Natural killer cell treated with Interleukin-12 subunit alpha and Interleukin-12 subunit beta and Interleukin-15 and Interleukin-18, amount 100 ng/mL, for 72 hours (primary cell): ENCODE data around the gene RERE. TPM values are rescaled to one million over a fixed set of nuclear protein-coding genes. Genes with fewer than 3 reads are reported as not detected.
"Not testable (repeated sequence)": the region's sequence is repeated elsewhere in the genome, so short reads cannot be mapped to it uniquely, and the experiment has no call there.

Experiments used
- ATAC-seq, 2 donors: fragments of 150-1000 bp; cut with Tn5 transposase in 1 of 2; sonication (Bioruptor Pico), chemical (Tn5 transposase) in 1 of 2; 2 replicates each; pipeline ENCODE4 v1.10.0; 2021
- DNase-seq: peaks from one replicate; pipeline ENCODE4 v3.0.0; 2022; ENCODE audit warnings: low spot score
- H3K27ac Mint-ChIP-seq, 2 donors: 1 replicate in 1 of 2; 2 replicates in 1 of 2; pipeline ENCODE4 v1.8.0; 2022; ENCODE audit warnings: mixed read lengths in 2 of 2, mild to moderate bottlenecking in 1 of 2, moderate library complexity in 1 of 2
- H3K27me3 Mint-ChIP-seq, 2 donors: 1 replicate in 1 of 2; 2 replicates in 1 of 2; pipeline ENCODE4 v1.8.0; 2022; ENCODE audit warnings: mixed read lengths in 2 of 2
- H3K36me3 Mint-ChIP-seq: one replicate; pipeline ENCODE4 v1.8.0; 2022; ENCODE audit warnings: mixed read lengths
- H3K4me1 Mint-ChIP-seq, 2 donors: 1 replicate in 1 of 2; 2 replicates in 1 of 2; pipeline ENCODE4 v1.8.0; 2022; ENCODE audit warnings: low read depth in 2 of 2, mixed read lengths in 2 of 2, mild to moderate bottlenecking in 1 of 2
- H3K4me3 Mint-ChIP-seq: one replicate; pipeline ENCODE4 v1.8.0; 2022; ENCODE audit warnings: mixed read lengths
- H3K9me3 Mint-ChIP-seq: 2 replicates; pipeline ENCODE4 v1.8.0; 2022; ENCODE audit warnings: mixed read lengths
- total RNA-seq, 2 donors: library from RNA; stranded (reverse); gene quantifications; one replicate each; pipeline ENCODE4 v1.2.3, GENCODE V29; 2022

The RERE gene
- total RNA-seq, 2 donors from 2014 or later, result 38.2 to 72.4 TPM

DNA sequence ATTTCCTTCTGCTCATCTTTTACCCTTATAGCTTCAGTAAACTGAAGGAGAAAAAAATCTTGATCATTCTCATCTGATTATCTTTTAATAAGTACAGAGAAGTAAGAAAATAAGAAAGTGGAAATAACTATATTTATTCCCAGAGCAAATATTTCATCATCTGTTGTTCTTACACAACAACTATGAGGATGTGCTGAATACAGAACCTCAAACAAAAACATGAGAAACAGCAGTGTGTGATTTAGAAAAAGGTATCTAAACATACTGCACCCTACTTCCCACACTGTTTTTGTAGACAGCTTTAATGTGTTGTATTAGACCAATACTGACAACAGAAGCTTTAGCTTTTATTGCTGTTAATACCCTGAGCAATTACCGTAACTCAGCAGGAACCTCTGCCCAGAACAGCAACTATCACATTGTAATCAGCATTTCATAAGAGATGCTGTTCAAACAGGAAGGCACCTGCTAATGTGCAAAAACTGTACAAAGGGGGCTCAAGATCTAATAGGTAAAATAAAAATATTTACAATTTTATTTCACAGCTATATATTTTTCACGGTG is 195.6 kb downstream of the RERE start:
- H3K4me3 Mint-ChIP-seq, DNase-seq, ATAC-seq, H3K9me3 Mint-ChIP-seq, H3K27ac Mint-ChIP-seq, H3K27me3 Mint-ChIP-seq, H3K36me3 Mint-ChIP-seq: not testable (repeated sequence)
- peaks cover 26 to 33% of the 10 kb centered on the region in 2 donors for H3K4me1 Mint-ChIP-seq

DNA sequence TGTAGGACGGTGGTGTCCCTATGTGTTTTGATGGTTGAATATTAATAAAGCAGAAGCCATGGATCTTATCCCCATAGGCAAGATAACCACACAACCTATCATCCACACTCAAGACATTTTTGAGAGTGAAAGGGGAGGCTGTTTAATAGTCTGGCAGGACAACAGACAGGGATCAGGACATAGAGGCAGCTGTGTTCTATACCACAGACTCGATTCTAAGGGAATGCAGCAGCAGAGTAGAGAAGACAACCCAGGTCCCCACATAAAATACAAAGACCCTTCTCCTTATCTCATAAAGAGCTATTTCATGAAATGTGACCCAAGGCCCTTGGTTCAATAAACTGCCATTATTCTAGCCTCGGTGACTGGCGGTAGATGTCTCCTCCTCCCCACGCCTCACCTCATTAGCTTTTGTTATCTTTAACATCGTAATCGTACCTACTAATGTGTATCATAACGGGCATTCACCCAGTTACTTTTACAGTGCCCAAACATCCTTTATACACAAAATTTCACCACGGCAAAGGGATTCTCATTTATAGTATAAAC is 196.3 kb downstream of the RERE start:
- H3K27ac Mint-ChIP-seq, H3K9me3 Mint-ChIP-seq, DNase-seq, H3K4me3 Mint-ChIP-seq, H3K27me3 Mint-ChIP-seq, ATAC-seq, H3K36me3 Mint-ChIP-seq: not testable (repeated sequence)
- peaks cover 19 to 25% of the 10 kb centered on the region in 2 donors for H3K4me1 Mint-ChIP-seq

DNA sequence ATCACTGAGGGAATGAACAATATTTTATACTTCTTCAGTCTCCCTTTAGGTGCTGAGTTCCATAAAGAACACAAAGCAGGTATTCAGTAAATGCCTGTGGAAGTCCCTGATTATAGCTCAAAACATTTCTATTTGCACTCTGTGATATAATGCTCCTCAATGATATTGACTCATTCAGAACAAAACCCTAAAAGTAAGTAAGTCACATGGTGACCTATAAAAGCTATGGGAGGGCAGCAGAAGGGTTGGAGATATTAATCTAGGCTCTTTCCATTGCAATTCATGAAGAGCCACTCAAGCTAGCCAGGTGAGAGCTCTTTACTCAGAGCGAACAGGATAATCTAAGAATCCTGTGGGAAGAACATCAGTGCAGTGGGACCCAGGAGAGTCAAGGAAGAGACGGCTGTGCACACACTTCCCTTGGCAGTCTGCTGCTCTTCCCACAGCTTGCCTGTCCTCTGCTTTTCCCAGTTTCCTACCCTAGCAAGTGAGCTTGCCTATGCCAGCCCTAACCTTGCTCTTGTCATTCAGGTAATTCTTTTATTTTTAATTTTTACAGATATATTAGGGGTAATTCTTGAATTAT is 197.4 kb downstream of the RERE start:
- not testable (repeated sequence) for H3K27ac Mint-ChIP-seq, H3K4me3 Mint-ChIP-seq, ATAC-seq, H3K27me3 Mint-ChIP-seq, H3K9me3 Mint-ChIP-seq, DNase-seq, H3K36me3 Mint-ChIP-seq
- H3K4me1 Mint-ChIP-seq, result peaks cover 8 to 19% of the 10 kb centered on the region in 2 donors

DNA sequence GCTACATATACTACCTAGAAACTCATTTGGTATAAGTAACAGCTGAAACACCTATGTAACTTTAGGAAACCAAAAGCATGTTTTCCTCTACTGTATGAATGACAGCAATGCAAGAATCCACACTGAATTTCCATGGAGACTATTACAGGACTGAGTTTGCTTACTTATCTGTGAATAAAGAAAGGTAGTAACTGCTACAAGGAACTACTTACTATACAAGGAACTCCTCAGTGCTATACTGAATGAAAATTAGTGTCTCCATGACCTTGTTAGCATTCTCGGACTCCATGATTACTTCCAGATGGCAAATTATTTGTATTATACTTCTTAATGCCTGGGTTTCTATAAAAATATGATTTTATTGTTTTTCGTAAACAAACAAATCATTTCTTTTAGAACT is 198.0 kb downstream of the RERE start:
- ATAC-seq, H3K27ac Mint-ChIP-seq, H3K36me3 Mint-ChIP-seq, DNase-seq, H3K9me3 Mint-ChIP-seq, H3K4me3 Mint-ChIP-seq, H3K27me3 Mint-ChIP-seq: not testable (repeated sequence)
- peaks cover 7 to 18% of the 10 kb centered on the region in 2 donors for H3K4me1 Mint-ChIP-seq

DNA sequence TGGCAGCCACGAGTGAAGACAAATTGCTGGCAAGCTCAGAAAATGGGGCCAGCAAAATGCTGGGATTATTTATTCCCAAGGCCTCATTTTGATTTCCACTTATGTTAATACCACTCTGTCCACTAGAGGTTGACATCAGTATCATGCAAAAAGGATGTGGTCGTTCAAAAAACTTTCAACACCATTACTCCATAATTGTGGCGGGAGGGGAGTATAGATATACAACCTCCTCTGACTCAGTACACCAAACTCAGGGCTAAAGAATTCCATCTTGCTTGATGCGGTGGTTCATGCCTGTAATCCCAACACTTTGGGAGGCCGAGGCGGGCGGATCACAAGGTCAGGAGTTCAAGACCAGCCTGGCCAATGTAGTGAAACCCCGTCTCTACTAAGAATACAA is 200.6 kb downstream of the RERE start:
- not testable (repeated sequence) for H3K4me3 Mint-ChIP-seq, H3K27ac Mint-ChIP-seq, H3K27me3 Mint-ChIP-seq, H3K36me3 Mint-ChIP-seq, DNase-seq, H3K9me3 Mint-ChIP-seq
- ATAC-seq, result peak; percentile 57 to 70
- H3K4me1 Mint-ChIP-seq, result peaks cover 0 to 17% of the 10 kb centered on the region in 2 donors

DNA sequence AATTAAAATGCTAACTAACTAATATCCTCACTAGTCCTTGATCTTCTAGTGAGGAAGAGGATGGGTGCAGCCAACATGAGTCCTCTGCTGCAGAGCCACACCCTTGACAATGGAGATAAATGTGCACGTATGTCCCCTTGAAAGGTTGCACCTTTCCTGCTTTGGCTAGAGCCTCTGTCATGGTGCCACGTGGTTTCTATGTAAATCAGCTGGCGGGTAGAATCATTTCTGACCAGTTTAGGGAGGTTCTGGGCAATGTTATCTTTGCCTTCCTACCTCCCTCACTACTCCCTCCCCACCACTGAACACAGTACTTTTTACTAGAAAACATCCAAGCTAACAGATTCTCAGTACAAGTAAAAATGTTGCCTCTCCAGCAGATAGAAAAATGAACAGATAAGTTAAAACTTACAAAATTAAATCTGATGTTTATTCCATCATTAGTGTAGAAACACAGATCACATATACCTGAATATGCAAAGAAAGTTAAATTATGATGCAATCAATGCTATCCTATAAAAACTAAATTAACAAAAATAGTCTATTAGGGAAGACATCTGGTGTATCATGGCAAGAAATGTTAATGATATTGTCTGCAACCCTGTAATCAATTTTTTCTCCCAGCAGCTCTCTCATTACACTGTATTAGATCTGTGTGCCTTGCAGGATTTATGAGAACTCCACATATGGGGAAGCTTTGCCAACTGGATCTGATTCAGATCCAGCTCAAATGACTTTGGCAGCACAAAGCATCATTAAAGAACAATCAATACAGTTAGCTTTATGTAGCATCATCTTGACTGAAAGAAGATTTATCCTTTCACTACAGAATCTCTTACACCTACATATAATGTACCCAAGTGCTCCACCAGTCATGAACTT is 205.6 kb downstream of the RERE start:
- H3K27ac Mint-ChIP-seq, result peak overlapping the region in 1 of 2 donors; percentile 43
- peak in 1 of 2 donors; percentile 55 for ATAC-seq
- H3K9me3 Mint-ChIP-seq, result not testable (repeated sequence)

DNA sequence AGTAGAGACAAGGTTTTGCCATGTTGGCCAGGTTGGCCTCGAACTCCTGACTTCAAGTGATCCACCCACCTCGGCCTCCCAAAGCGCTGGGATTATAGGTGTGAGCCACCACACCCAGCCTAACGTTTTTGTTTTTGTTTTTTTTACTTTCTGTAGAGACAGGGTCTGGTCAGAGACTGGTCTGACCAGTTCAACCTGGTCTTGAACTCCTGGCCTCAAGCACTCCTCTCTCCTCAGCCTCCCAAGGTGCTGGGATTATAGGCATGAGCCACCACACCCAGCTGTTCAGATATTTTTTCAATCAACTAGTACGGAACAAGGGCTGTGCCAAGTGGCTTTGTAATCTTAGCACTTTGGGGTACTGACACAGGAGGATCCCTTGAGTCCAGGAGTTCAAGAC is 209.5 kb downstream of the RERE start:
- Mint-ChIP-seq H3K27ac (no peak overlapping the region), H3K9me3 (no peaks in the 10 kb centered on the region), H3K36me3 (no peaks in the 10 kb centered on the region), H3K4me1 (peaks cover 21 to 22% of the 10 kb centered on the region in 2 donors), H3K4me3 (no peak overlapping the region), H3K27me3 (no peaks in the 10 kb centered on the region)
- no peak for DNase-seq
- no peak for ATAC-seq

More for the DNA sequence above, 205.6 kb downstream of the RERE start:
- not testable (repeated sequence) for H3K4me3 Mint-ChIP-seq, DNase-seq, H3K27me3 Mint-ChIP-seq, H3K36me3 Mint-ChIP-seq
- H3K4me1 Mint-ChIP-seq, result peaks cover 0 to 14% of the 10 kb centered on the region in 2 donors

DNA sequence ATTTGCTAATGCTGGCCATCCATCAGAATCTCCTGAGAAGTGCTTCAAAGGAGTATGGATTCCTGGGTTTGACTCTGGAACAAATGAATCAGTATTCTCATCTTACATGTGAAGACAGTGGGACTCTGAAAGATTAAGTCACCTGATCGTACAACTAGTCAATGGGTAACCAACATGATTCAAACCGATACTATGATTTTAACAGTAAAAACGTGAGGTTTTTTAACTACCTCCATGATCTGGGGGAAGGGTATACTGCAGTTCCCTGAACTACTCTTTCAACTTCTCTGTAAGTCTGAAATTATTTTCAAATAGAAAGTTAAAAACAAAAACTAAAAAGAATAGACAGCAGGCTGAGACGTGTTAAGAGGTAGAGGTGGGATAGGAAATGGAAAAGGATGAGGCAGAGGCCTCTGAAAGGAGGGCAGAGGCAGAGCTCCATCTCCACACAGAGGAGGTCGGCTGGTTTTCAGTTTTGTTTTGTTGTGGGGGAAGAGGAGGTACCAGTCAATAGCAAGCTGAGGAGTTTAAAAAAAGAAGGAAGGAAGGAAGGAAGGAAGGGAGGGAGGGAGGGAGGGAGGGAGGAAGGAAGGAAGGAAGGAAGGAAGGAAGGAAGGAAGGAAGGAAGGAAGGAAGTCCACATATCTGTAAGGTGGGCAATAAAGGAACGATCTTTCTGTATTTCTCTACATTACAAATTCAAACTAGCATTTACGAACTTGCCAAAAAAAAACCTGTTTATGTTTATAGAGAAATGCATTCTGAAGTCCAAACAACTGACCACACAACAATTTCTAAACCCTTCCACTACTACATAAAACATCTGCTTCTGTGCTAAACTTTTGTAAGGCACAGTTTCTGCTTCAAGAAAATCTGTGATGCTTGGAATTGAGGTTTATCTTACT is 213.1 kb downstream of the RERE start:
- no peak for DNase-seq
- Mint-ChIP-seq H3K4me1 (peaks cover 25 to 34% of the 10 kb centered on the region in 2 donors), H3K36me3 (no peaks in the 10 kb centered on the region), H3K27ac (peak overlapping the region; percentile 73 to 93), H3K9me3 (no peaks in the 10 kb centered on the region), H3K4me3 (peak overlapping the region; percentile 80), H3K27me3 (no peaks in the 10 kb centered on the region)
- peak; percentile 83 to 90 for ATAC-seq

DNA sequence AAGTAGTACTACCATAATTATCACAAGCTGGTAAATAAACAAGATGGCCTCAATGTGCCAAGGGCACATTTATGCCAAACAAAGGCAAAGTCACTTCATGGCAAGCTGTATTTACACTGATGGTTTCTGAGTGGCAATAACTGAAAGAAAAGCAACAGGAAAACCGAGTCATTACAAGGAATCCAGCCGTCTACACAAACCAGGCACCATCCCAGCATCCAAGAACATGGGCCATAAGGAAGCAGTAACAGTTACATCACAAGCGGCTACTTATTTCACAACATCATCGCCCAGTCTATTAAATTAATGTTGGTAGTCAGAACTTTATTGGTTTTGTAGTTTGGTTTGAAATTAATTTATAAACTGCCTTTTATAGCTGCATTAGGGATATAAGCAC is 214.2 kb downstream of the RERE start:
- peak overlapping the region; percentile 73 to 93 for H3K27ac Mint-ChIP-seq
- ATAC-seq, result no peak
- no peaks in the 10 kb centered on the region for H3K36me3 Mint-ChIP-seq
- H3K4me1 Mint-ChIP-seq, result peaks cover 26 to 34% of the 10 kb centered on the region in 2 donors
- no peaks in the 10 kb centered on the region for H3K27me3 Mint-ChIP-seq
- no peaks in the 10 kb centered on the region for H3K9me3 Mint-ChIP-seq
- no peak for DNase-seq
- H3K4me3 Mint-ChIP-seq, result peak overlapping the region; percentile 80

DNA sequence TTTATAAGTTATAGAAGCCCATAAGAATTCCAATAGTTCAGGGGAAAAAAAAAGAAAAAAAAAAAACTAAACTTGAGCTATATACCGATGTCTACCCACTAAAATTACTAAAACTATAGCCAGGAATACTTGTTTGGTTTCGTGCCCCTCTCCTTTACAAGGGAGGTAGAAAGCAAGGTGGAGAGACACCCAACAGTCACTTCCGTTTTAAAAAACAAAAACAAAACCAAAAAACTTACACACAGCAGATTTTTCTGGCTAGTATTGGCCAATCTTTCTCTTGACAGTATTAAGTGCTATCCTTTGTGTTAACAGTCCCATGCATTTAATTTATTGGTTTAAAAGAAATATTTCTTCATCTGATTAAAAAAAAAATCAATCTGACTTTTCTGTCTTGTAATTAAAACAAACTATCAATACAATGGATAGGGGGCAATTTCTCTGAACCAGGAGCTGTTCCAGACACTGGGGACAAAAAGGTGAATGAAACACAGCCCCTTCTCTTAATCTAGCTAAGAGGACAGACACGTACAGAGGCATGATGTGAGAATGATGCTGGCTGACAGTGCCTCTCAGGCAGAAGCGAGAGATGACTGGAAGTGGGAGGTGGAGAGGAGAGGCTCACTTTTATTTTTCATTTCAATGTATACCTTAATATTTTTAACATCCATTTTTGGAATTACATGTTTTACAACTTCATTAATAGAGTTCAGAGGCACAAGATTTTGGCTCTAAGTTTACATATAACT is 214.8 kb downstream of the RERE start:
- H3K36me3 Mint-ChIP-seq, result no peaks in the 10 kb centered on the region
- ATAC-seq (peak in 1 of 2 donors; percentile 65), DNase-seq (no peak)
- peak overlapping the region; percentile 80 for H3K4me3 Mint-ChIP-seq
- no peaks in the 10 kb centered on the region for H3K9me3 Mint-ChIP-seq
- H3K27me3 Mint-ChIP-seq, result no peaks in the 10 kb centered on the region
- H3K27ac Mint-ChIP-seq, result peak overlapping the region; percentile 73 to 93
- H3K4me1 Mint-ChIP-seq, result peaks cover 26 to 34% of the 10 kb centered on the region in 2 donors

DNA sequence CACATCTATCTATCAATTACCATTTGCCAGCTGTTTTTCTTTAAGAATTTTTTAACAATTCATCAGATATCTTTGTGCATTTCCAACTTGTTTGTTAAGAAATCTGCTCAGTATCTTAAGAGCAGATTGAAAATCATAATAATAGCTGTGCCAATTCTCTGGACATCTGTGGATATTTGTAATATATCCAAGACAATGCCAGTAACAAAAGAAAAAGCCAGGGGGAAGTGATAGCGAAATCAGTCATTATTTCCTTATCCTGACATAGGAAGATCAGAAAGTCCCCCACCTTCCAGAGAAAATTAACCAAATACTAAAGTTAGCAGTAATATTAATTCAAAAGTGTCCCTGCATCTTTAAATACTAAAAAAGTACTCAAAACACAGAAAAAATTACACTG is 217.1 kb downstream of the RERE start:
- no peaks in the 10 kb centered on the region for H3K9me3 Mint-ChIP-seq
- ATAC-seq, result no peak
- no peaks in the 10 kb centered on the region for H3K27me3 Mint-ChIP-seq
- no peak overlapping the region for H3K4me3 Mint-ChIP-seq
- DNase-seq, result no peak
- no peak overlapping the region for H3K27ac Mint-ChIP-seq
- peaks cover 29 to 34% of the 10 kb centered on the region in 2 donors for H3K4me1 Mint-ChIP-seq
- H3K36me3 Mint-ChIP-seq, result no peaks in the 10 kb centered on the region

DNA sequence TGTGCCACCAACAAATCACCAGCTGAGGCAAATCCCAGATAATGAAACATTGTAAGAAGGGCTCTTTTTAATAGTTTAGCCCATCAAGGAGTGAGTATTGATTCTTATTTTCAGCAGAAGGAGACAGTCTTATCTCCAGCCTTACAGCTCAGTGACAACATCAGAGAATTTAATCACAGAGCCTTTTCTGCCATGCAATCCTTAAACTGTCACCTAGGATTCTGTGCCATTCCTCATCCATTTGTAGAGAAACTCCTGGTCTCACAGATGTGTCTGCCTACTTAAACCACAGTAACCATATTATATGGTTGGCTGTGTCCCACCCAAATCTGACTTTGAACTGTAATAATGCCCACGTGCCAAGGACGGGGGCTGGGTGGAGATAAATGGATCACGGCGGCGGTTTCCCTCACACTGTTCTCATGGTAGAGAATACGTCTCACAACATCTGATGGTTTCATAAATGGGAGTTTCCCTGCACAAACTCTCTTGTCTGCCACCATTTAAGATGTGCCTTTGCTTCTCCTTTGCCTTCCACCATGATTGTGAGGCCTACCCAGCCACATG is 217.7 kb downstream of the RERE start:
- H3K4me1 Mint-ChIP-seq, result peaks cover 29 to 32% of the 10 kb centered on the region in 2 donors
- H3K27ac Mint-ChIP-seq, result peak overlapping the region in 1 of 2 donors; percentile 41

More for the DNA sequence above, 217.7 kb downstream of the RERE start:
- no peak overlapping the region for H3K4me3 Mint-ChIP-seq
- ATAC-seq (no peak), DNase-seq (no peak)
- H3K9me3 Mint-ChIP-seq, result no peaks in the 10 kb centered on the region
- no peaks in the 10 kb centered on the region for H3K36me3 Mint-ChIP-seq
- H3K27me3 Mint-ChIP-seq, result no peaks in the 10 kb centered on the region
